ENCODE data around the gene FRMPD4. TPM values are rescaled to one million over a fixed set of nuclear protein-coding genes. Genes with fewer than 3 reads are reported as not detected.
"Not testable (repeated sequence)": the region's sequence is repeated elsewhere in the genome, so short reads cannot be mapped to it uniquely, and the experiment has no call there.

FRMPD4 gene
- total RNA-seq, 2 experiments from 2014 or later = not detected

DNA sequence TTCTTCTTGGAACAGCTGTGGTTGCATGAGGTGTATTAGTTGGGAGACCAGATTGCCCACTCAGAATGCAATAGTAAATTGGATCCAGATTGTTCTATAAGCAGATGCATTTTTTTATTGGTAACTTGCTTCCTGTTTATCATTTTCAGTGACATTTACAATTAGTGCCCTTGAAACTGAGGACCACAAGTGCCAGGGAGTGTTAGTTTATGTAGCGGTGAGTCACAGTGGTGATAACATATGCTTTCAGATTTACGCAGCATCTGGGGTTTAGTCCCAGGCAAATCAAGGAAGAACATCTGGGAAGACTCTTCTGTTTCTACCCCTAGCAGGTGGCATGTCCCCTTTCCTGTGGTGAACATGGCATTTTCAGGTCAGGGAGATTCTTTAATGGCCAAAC is 24.1 kb downstream of the FRMPD4 start:
- Mint-ChIP-seq H3K4me1 (ENCODE audit: low read depth) (no peaks in the 10 kb centered on the region), H3K9me3 (no peaks in the 10 kb centered on the region), H3K4me3 (no peak overlapping the region), H3K27ac (no peak overlapping the region), H3K27me3 (no peaks in the 10 kb centered on the region), H3K36me3 (ENCODE audit: low read depth) (no peaks in the 10 kb centered on the region)
- ChIA-PET CTCF (no interaction called here), POLR2A (no interaction called here)
- TF ChIP-seq, protein P1, sequence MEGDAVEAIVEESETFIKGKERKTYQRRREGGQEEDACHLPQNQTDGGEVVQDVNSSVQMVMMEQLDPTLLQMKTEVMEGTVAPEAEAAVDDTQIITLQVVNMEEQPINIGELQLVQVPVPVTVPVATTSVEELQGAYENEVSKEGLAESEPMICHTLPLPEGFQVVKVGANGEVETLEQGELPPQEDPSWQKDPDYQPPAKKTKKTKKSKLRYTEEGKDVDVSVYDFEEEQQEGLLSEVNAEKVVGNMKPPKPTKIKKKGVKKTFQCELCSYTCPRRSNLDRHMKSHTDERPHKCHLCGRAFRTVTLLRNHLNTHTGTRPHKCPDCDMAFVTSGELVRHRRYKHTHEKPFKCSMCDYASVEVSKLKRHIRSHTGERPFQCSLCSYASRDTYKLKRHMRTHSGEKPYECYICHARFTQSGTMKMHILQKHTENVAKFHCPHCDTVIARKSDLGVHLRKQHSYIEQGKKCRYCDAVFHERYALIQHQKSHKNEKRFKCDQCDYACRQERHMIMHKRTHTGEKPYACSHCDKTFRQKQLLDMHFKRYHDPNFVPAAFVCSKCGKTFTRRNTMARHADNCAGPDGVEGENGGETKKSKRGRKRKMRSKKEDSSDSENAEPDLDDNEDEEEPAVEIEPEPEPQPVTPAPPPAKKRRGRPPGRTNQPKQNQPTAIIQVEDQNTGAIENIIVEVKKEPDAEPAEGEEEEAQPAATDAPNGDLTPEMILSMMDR (IDR thresholded peaks at IDR 0.05) = no peak
- intact Hi-C loops (cut with micrococcal nuclease) = no loop called here
- DNase-seq (no peak), ATAC-seq (no peak)

DNA sequence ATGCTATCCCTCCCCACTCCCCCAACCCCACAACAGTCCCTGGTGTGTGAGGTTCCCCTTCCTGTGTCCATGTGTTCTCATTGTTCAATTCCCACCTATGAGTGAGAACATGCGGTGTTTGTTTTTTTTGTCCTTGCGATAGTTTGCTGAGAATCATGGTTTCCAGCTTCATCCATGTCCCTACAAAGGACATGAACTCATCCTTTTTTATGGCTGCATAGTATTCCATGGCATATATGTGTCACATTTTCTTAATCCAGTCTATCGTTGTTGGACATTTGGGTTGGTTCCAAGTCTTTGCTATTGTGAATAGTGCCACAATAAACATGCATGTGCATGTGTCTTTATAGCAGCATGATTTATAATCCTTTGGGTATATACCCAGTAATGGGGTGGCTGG is 25.9 kb downstream of the FRMPD4 start:
- H3K9me3 Mint-ChIP-seq; H3K27me3 Mint-ChIP-seq; intact Hi-C loops (cut with micrococcal nuclease); H3K27ac Mint-ChIP-seq; H3K36me3 Mint-ChIP-seq (ENCODE audit: low read depth); POLR2A ChIA-PET; CTCF ChIA-PET; ATAC-seq; H3K4me3 Mint-ChIP-seq; DNase-seq; H3K4me1 Mint-ChIP-seq (ENCODE audit: low read depth): not testable (repeated sequence)

DNA sequence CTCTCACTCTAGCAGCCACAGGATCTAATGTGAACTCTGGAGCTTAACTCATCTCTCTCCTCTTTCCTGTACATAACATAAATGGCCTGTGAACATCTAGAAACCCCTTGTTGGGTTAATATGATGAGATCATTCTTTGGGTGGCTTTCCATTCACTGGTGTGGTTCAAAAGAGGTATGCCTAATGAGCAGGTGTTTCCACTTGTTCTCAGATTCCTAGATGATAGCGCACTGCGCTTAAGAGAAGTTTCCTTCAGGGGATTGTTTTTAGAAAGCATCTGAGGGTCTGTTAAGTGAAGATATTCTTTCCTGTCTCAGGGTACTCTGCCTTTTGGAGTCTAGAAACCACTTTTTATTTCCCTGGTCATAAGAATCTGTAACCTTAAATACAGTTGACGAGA is 32.5 kb downstream of the FRMPD4 start:
- ChIA-PET POLR2A (no interaction called here), CTCF (no interaction called here)
- no peak for DNase-seq
- Mint-ChIP-seq H3K36me3 (ENCODE audit: low read depth) (no peaks in the 10 kb centered on the region), H3K4me3 (no peak overlapping the region), H3K27ac (no peak overlapping the region), H3K27me3 (no peaks in the 10 kb centered on the region), H3K9me3 (no peaks in the 10 kb centered on the region), H3K4me1 (ENCODE audit: low read depth) (no peaks in the 10 kb centered on the region)
- TF ChIP-seq, protein P1 (IDR thresholded peaks at IDR 0.05) = no peak
- intact Hi-C loops (cut with micrococcal nuclease) = no loop called here
- ATAC-seq = no peak

DNA sequence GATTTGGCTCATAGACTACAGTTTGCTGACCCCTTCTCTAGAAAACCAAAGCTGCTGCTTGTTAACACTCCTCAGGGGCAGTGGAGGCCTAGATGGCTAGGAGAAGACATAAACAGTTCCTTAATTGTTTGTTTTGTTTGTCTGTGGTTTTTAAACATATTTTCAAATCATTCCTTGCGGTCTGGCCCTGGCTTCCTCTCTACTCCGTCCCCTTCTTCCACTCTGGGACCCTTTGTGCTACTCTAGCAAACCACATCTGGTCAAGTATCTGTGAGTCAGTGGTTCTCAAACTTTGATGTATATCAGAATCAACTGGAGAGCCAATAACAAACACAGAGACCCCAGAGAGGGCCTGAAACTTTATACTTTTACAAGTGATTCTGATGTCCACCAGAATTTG is 36.1 kb downstream of the FRMPD4 start:
- no peak for ATAC-seq
- TF ChIP-seq, protein P1 (IDR thresholded peaks at IDR 0.05) = no peak
- no peak overlapping the region for H3K27ac Mint-ChIP-seq

DNA sequence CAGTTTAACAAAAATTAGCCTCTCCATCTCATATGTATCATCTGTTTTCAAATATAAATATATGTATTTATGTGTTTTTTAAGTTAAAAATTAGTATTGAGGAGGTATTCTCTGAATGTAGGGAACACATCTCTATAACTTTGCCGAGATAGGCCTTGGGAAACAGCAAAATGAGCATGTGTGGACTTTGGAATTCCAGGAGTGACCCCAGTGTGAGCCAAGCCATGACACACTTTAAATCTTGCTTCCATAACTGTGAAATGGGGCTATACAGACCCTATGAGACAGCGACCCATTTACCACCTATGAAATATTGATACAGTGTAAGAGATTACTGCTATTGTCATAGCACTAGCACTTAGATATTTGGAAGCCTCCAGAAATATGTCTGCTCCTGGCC is 58.8 kb downstream of the FRMPD4 start:
- no peaks in the 10 kb centered on the region for H3K9me3 Mint-ChIP-seq
- H3K27ac Mint-ChIP-seq = no peak overlapping the region
- TF ChIP-seq, protein P1 (IDR thresholded peaks at IDR 0.05) = no peak
- DNase-seq (no peak), ATAC-seq (no peak)
- no peaks in the 10 kb centered on the region for H3K4me1 Mint-ChIP-seq (ENCODE audit: low read depth)
- POLR2A ChIA-PET = no interaction called here
- CTCF ChIA-PET = no interaction called here
- no peaks in the 10 kb centered on the region for H3K36me3 Mint-ChIP-seq (ENCODE audit: low read depth)
- no peaks in the 10 kb centered on the region for H3K27me3 Mint-ChIP-seq
- intact Hi-C loops (cut with micrococcal nuclease) = no loop called here
- H3K4me3 Mint-ChIP-seq = no peak overlapping the region

More for the DNA sequence above, 36.1 kb downstream of the FRMPD4 start:
- CTCF ChIA-PET = no interaction called here
- POLR2A ChIA-PET = no interaction called here
- no peak overlapping the region for H3K4me3 Mint-ChIP-seq
- no peaks in the 10 kb centered on the region for H3K9me3 Mint-ChIP-seq
- H3K4me1 Mint-ChIP-seq (ENCODE audit: low read depth) = no peaks in the 10 kb centered on the region
- H3K27me3 Mint-ChIP-seq = no peaks in the 10 kb centered on the region
- DNase-seq = no peak
- intact Hi-C loops (cut with micrococcal nuclease) = no loop called here
- H3K36me3 Mint-ChIP-seq (ENCODE audit: low read depth) = no peaks in the 10 kb centered on the region

DNA sequence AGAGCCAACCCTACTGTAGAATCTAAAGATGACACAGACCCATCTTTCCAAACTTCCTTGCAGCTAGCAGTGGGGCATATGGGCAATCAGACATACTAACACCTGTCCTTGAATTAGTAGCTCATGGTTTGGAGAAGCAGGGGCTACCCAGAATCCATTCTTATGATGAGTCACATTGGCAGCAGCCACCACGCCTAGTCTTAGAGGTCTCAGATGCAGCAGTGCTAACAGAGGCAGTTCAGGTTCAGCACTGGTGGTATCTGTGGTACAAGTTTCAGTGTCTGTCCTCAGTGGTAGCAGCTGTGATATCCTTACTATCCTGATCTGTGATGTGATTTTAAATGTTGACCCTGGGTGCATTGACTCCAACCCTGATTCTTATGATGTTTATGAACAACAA is 68.1 kb downstream of the FRMPD4 start:
- intact Hi-C loops (cut with micrococcal nuclease) = no loop called here

More for the DNA sequence above, 68.1 kb downstream of the FRMPD4 start:
- TF ChIP-seq, protein P1 (IDR thresholded peaks at IDR 0.05) = no peak
- ChIA-PET POLR2A (no interaction called here), CTCF (no interaction called here)
- Mint-ChIP-seq H3K4me1 (ENCODE audit: low read depth) (no peaks in the 10 kb centered on the region), H3K27ac (no peak overlapping the region), H3K27me3 (no peaks in the 10 kb centered on the region), H3K36me3 (ENCODE audit: low read depth) (no peaks in the 10 kb centered on the region), H3K4me3 (no peak overlapping the region), H3K9me3 (no peaks in the 10 kb centered on the region)
- ATAC-seq (no peak), DNase-seq (no peak)

Measured in activated CD8-positive, alpha-beta T cell treated with anti-CD3 and anti-CD28 coated beads for 36 hours (primary cell).